ENCODE results near the gene SLC45A1.

GRCh38 chr1:8368956-8369639 is 51.2 kb downstream of the SLC45A1 start:
- TF ChIP-seq POLR2AphosphoS5 (IDR thresholded peaks at IDR 0.05) (no peak), CTCF (IDR thresholded peaks at IDR 0.05) (no peak), POLR2A (IDR thresholded peaks at IDR 0.05) (no peak)

All from upper lobe of left lung (tissue), 4 donors.